MV-4-11 (cell line): ENCODE measurements around the gene EMP3.
A peak's percentile ranks its signal among the peaks of the same experiment; 100 is the strongest.
"Not testable (repeated sequence)": the region's sequence is repeated elsewhere in the genome, so short reads cannot be mapped to it uniquely, and the experiment has no call there.

Source experiments
- DNase-seq: peaks from one replicate; lab custom pipeline; 2025; lab: John Stamatoyannopoulos, UW

The EMP3 gene

GRCh38 chr19:48325265-48325910, at the start of gene EMP3:
EMP3 (plus strand) TSS chr19:48325552; CDS start chr19:48326845, 1,293 bp downstream.
- DNase-seq, result peak; percentile 94

GRCh38 chr19:48279747-48280146, 45.6 kb upstream of the EMP3 start:
- no peak for DNase-seq

DNA sequence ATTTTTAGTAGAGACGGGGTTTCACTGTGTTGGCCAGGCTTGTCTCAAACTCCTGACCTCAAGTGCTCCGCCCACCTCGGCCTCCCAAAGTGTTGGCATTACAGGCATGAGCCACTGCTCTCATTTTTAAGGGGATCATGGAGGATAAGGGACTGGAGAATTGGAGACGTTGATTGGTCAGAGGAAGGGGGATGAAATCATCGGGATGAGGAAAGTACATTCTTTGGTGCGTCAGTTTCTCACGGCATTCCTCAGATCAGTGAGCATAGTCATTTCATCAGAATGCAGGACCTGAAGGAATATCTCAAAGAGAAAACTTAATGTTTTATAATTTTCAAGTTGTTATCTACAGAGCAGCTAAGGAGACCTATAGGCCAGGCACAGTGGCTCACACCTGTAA, 41.4 kb upstream of the EMP3 start:
- DNase-seq, result no peak

DNA sequence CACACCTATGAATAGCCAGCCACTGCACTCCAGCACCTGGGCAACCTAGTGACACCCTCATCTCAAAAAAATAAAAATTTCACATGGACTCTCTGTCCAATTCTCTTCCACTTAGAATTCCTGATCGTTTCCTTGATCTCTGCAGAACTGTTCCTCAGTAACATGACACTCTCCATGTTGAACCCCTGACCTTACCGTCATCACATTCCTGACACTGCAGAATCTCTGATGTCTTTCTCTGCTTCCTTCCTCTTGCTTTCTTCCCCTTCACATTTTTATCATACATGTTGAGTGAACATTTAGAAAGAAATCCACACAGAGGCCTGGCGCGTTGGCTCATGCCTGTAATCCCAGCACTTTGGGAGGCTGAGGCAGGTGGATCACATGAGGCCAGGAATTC, 40.5 kb upstream of the EMP3 start:
- DNase-seq, result no peak

GRCh38 chr19:48287748-48288147, 37.6 kb upstream of the EMP3 start:
- no peak for DNase-seq

DNA sequence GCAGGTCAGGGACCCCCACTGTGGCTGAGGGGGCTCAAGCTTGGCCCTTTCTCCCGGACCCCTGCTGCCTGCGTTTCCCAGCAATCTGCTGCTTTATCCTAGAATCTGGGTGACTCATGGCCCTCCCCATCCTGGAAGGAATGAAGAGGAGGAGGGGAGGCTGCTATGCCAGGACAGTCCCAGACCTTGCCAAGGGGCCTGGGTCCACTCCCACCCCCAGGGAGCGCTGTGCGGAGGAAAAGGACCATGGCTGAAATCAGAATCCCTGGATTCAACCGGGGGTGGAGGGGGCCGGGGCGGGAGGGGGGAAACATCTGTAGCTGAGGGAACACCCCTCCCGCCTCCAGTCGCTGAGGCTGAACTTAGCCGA, 35.0 kb upstream of the EMP3 start:
- no peak for DNase-seq

- peak; percentile 52 for DNase-seq
These were observed 34.4 kb upstream of the EMP3 start for GRCh38 chr19:48290771-48291488.

DNA sequence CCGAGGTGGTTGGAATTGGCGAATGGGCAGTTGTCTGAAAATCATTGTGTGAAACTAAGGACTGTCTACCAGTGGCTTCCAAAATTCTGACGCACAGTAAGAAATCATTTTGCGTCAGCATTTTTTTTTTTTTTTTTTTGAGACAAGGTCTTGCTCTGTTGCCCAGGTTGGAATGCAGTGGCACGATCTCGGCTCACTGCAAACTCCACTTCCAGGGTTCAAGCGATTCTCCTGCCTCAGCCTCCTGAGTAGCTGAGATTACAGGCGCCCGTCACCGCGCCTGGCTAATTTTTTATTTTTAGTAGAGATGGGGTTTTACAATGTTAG, 33.9 kb upstream of the EMP3 start:
- DNase-seq, result not testable (repeated sequence)

DNA sequence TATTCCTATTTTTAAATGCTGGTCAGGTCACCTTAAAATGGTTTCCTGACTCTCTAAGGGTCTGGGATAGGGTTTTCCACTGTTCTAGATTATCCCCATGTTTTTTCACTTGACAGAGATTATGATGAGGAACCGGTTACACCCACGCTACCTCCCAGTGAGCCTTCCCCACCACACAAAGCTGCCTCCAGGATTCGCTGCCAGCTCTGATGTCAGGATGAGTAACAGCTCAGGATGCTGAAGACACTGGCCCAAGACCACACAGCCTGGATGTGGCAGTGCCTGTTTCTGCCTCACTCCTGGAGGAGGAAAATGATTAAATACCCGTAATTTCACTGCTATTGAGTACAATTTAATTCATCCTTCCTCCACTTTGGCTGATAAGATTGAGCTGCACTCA, 32.6 kb upstream of the EMP3 start:
- DNase-seq, result peak; percentile 17

DNA sequence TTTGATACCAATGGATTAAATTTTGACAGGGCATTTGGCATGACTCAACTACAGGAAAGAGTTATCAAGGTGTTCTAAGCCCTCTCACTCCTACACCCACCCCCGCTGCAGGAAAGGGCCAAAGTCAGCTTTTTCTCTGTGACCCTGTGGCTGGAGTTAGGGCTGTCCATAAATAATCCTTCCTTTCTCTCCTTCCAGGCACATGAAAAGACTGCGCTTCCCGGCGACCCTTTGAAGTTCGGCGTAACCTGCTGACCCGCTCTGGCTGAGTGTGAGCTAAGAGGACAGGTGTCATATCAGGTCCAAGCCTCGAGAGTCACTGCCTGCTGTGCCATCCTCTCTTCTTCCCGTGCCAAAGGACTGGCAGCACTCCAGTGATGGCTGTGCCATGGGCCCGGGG, 29.9 kb upstream of the EMP3 start:
- DNase-seq, result no peak

GRCh38 chr19:48296963-48297734, 28.2 kb upstream of the EMP3 start:
- no peak for DNase-seq

DNA sequence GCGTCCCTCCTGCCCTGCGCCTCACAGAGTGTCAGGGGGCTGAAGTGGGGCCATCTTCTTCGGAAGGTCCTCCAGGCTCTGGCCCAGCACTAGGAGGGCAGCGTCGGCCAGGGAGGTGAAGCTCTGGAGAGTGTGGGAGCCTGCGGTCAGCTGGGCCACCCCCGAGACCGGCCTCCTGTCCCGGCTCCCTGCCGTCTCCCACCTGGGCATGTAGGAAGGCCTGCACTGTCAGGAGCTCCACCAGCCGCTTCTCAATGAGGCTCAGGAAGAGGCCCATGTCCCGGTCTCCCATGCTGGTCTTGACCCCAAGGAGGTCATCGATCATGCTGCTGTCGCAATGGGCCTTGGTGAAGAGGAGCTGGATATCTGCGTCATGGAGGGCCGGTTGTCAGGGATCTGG, 27.4 kb upstream of the EMP3 start:
- DNase-seq, result no peak

DNA sequence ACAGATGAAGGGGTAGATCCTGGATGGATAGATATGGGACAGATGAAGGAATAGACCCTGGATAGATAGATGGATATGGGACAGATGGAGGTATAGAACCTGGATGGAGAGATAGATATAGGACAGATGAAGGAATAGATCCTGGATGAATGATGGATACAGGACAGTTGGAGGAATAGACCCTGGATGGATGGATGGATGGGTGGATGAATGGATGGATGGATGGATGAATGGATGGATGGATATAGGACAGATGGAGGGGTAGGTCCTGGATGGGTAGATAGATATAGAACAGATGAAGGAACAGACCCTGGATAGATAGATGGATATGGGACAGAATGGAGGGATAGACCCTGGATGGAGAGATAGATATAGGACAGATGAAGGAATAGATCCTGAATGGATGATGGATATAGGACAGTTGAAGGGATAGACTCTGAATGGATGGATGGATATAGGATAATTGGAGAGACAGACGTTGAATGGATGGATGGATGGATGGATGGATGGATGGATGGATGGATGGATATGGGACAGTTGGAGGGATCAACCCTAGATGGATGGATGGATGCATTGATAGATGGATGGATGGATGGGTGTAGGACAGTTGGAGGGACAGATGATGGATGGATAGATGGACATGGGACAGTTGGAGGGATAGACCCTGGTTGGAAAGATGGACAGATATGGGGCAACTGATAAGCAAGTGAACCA, 23.3 kb upstream of the EMP3 start:
- no peak for DNase-seq

- no peak for DNase-seq
These were observed 22.8 kb upstream of the EMP3 start for GRCh38 chr19:48302600-48302959.

GRCh38 chr19:48303367-48303766, 22.0 kb upstream of the EMP3 start:
- no peak for DNase-seq

DNA sequence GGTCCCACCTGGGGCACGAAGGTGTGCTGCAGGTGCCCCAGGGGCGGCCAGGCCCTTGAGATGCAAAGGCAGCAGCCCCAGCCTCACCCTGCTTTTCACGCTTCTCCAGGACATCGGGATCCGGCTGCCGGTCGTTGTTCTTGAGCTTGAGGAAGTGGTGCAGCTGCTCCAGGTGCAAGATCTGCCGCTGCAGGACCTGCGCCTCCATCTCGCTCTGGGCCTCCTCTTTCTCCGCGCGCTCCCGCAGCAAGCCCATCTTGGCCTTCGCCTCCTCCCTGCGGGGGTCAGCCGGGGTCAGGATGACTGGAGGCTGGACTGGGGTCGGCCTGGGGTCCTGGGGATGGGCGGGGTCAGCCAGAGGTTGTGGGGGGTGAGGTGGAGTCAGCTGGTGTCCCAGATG, 21.5 kb upstream of the EMP3 start:
- no peak for DNase-seq

- DNase-seq, result no peak
These were observed 16.4 kb upstream of the EMP3 start for GRCh38 chr19:48308631-48309586.

DNA sequence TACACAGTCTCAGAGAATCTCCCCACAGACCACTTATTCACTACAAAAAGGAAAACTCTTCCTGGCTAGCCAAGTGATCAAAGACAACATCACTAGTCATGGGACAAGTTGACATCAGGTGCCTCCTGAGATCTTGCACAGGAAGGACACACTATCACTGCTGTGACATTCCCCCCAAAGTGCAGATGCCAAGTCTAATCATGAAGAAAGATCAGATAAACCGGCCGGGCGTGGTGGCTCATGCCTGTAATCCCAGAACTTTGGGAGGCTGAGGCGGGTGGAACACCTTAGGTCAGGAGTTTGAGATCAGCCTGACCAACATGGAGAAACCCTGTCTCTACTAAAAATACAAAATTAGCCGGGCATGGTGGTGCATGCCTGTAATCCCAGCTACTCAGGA, 15.6 kb upstream of the EMP3 start:
- not testable (repeated sequence) for DNase-seq

GRCh38 chr19:48310227-48310626, 15.1 kb upstream of the EMP3 start:
- DNase-seq, result no peak

DNA sequence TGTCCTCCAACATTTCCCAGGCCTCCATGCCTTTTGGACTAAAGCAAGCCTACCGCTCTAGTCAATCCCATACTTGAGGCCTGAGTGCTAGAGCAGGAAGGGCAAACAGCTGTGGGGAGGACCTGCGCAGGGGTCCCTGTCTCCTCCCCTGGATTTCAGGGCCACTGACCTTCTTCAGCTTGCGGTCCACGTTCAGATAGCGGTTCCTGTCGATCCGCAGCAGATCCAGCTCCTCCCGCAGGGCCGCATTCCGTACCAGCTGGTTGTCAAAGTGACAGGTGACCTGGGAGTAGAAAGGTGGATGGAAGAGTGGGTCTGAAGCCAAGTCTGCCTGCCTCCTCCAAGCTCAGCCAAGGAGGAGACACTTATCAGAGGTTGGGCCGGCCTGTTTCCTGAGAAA, 14.0 kb upstream of the EMP3 start:
- DNase-seq, result no peak

DNA sequence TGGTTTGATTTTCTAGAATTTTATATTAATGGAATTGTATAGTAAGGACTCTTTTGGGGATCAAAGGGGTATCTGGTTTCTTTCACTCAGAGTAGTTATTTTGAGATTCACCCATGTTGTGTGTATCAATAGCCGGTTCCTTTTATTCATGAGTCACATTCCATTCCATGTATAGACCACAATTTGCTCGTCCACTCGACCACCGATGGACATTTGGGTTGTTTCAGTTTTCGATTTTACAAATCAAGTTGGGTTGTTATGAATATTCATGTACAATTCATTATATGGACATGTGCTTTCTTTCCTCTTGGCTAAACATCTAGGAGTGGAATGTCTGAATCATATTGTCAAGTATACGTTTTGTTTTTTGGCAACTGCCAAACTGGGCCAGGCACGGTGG, 9.6 kb upstream of the EMP3 start:
- DNase-seq, result no peak

GRCh38 chr19:48317708-48317960, 7.7 kb upstream of the EMP3 start:
- not testable (repeated sequence) for DNase-seq
